GM19328 (cell line): ENCODE data around the gene RAET1E.
"Not testable (repeated sequence)": the region's sequence is repeated elsewhere in the genome, so short reads cannot be mapped to it uniquely, and the experiment has no call there.

Experiments used
- ATAC-seq: cut with Tn5 transposase; IDR thresholded peaks from one replicate; pipeline ENCODE4 v1.9.1; 2021; ENCODE audit warnings: mild to moderate bottlenecking, moderate library complexity; ENCODE audit not compliant: unreplicated experiment

The RAET1E gene

GRCh38 chr6:149929422-149929821, 31.5 kb upstream of the RAET1E start:
- ATAC-seq: no peak

GRCh38 chr6:149927025-149927424, 29.1 kb upstream of the RAET1E start:
- ATAC-seq: not testable (repeated sequence)

- ATAC-seq: no peak
Measured at GRCh38 chr6:149925974-149926777, 28.3 kb upstream of the RAET1E start.

GRCh38 chr6:149925253-149925973, 27.5 kb upstream of the RAET1E start:
- ATAC-seq: no peak

GRCh38 chr6:149924933-149925252, 27.0 kb upstream of the RAET1E start:
- no peak for ATAC-seq

GRCh38 chr6:149924206-149924932, 26.5 kb upstream of the RAET1E start:
- no peak for ATAC-seq

GRCh38 chr6:149923327-149923986, 25.5 kb upstream of the RAET1E start:
- no peak for ATAC-seq

- no peak for ATAC-seq
Measured at GRCh38 chr6:149922642-149923326, 24.9 kb upstream of the RAET1E start, which contains the start of gene RAET1G. RAET1G (minus strand) TSS chr6:149923121; CDS start chr6:149923010, 111 bp downstream.

- ATAC-seq: not testable (repeated sequence)
Measured at GRCh38 chr6:149922091-149922490, 24.2 kb upstream of the RAET1E start.

GRCh38 chr6:149921361-149921760, 23.4 kb upstream of the RAET1E start:
- no peak for ATAC-seq

- no peak for ATAC-seq
Measured at GRCh38 chr6:149919834-149920225, 21.9 kb upstream of the RAET1E start.

GRCh38 chr6:149919126-149919833, 21.4 kb upstream of the RAET1E start:
- not testable (repeated sequence) for ATAC-seq

GRCh38 chr6:149918151-149918905, 20.4 kb upstream of the RAET1E start:
- no peak for ATAC-seq

- ATAC-seq: no peak
Measured at GRCh38 chr6:149917679-149918078, 19.8 kb upstream of the RAET1E start.

GRCh38 chr6:149915970-149916865, 18.3 kb upstream of the RAET1E start:
- ATAC-seq: no peak

GRCh38 chr6:149913540-149914240, 15.8 kb upstream of the RAET1E start:
- ATAC-seq: no peak

GRCh38 chr6:149913085-149913484, 15.2 kb upstream of the RAET1E start:
- no peak for ATAC-seq
